GM19099 (cell line): ENCODE measurements around the gene CFAP46.

Experiments used
- POLR2A ChIP-seq: IDR thresholded peaks from 3 replicates; pipeline ENCODE4 v1.6.1; 2011; ENCODE audit warnings: low read depth; ENCODE audit not compliant: insufficient read length; ENCODE audit errors: extremely low read depth

CFAP46 gene

DNA sequence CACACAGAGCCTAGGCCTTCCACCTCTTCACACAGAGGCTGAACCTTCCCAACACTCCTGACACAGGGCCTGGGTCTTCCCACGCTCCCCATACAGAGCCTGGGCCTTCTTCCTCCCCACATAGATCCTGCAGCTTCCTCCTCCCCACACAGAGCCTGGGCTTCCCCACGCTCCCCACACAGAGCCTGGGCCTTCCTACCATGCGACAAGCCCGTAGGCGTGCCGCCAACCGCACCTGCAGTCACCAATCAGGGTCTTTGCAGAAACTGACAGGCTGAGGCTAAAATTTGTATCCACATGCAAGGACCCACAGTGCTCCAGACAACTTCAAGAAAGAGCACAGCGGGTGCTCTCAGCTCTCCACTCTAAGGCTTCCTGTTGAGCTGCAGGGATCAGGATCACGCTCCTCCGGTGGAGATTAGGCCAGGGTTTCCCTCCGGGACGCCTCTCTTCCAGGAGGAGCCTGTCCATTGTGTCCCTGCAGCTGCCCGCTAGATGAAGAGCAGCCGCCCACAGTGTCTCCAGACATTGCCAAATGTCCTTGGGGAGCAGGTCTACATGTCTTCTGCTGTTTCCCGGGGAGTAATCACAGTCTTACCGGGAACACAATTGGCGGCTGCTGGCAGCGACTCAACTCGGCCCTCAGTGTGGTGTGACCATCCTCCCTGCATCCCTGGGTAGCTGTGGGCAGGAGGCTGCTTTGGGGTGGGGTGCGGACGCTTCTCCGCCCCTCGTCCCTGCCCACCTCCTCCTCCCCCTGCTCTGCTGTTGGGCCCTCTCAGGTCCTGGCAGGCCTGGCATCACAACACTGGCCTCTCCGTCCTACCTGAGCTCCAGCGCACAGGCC is 9.7 kb downstream of the CFAP46 start:
- no peak for TF ChIP-seq POLR2A

DNA sequence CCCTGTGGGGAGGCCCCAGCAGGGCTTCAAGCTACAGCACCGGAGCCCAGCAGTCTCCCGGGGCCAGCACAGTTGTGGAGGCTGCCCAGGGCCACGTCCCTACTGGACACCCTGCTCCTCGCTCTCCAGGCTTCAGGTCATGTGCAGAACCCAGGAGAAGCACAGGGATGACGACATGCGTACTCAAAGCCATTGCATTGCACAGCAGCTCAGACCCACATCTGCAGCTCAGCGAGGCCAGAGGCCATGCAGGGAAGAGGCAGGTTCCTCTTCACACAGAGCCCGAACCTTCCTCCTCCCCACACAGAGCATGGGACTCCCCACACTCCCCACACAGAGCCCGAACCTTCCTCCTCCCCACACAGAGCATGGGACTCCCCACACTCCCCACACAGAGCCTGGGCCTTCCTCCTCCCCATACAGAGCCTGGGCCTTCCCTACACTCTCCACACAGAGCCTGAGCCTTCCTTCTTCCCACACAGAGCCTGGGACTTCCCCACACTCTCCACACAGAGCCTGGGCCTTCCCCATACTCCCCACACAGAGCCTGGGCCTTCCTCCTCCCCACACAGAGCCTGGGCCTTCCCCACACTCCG is 12.3 kb downstream of the CFAP46 start:
- no peak for TF ChIP-seq POLR2A

GRCh38 chr10:132929480-132929879 is 12.9 kb downstream of the CFAP46 start:
- TF ChIP-seq POLR2A = no peak

- TF ChIP-seq POLR2A = no peak
Observed at GRCh38 chr10:132928261-132928660, 14.1 kb downstream of the CFAP46 start.

- no peak for TF ChIP-seq POLR2A
Observed at GRCh38 chr10:132927824-132928223, 14.5 kb downstream of the CFAP46 start.

GRCh38 chr10:132926777-132927650 is 15.4 kb downstream of the CFAP46 start:
- no peak for TF ChIP-seq POLR2A

- TF ChIP-seq POLR2A = no peak
Observed at GRCh38 chr10:132926070-132926469, 16.3 kb downstream of the CFAP46 start.

DNA sequence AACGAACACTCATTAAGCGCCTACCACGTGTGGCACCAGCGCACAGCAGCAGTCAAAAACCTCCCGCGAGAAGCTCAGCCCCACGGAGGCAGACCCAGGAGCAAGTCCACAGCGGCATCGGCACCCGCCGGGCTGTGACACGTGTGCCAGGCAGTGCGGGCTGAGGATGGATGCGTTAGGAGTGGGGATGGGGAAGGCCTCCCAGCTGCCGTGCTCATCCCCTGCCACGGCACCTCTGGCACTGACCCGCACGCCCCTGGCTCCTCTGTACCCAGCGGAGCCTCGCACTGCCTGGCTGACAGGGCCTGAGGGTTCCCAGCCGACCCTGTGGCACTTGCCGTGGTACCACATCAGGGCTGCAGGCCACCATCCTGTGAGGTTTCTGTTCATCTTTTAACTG is 16.8 kb downstream of the CFAP46 start:
- TF ChIP-seq POLR2A = no peak

DNA sequence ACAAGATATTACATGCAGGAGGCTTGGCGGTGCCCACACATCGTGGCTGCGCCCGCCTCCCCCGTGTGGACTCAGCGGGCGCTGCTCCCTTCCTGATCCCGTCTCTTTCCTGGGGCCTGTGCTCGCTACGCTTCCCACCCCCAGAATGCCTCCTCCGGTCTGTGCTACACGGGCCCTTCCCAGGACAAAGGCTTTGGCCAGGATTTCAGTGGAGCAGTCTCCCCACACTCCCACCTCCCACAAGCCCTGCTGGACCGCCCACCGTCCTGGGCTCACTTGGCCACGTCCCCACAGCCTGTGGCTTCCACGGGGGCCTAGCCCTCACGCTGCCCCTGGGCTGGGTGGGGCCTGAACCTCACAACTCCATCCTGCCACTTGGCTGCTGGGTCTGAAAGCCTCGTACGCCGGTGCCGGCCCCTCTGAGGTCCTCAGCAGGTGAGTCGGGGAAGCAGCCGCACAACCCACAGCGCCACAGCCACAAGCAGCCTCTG is 17.3 kb downstream of the CFAP46 start:
- no peak for TF ChIP-seq POLR2A

DNA sequence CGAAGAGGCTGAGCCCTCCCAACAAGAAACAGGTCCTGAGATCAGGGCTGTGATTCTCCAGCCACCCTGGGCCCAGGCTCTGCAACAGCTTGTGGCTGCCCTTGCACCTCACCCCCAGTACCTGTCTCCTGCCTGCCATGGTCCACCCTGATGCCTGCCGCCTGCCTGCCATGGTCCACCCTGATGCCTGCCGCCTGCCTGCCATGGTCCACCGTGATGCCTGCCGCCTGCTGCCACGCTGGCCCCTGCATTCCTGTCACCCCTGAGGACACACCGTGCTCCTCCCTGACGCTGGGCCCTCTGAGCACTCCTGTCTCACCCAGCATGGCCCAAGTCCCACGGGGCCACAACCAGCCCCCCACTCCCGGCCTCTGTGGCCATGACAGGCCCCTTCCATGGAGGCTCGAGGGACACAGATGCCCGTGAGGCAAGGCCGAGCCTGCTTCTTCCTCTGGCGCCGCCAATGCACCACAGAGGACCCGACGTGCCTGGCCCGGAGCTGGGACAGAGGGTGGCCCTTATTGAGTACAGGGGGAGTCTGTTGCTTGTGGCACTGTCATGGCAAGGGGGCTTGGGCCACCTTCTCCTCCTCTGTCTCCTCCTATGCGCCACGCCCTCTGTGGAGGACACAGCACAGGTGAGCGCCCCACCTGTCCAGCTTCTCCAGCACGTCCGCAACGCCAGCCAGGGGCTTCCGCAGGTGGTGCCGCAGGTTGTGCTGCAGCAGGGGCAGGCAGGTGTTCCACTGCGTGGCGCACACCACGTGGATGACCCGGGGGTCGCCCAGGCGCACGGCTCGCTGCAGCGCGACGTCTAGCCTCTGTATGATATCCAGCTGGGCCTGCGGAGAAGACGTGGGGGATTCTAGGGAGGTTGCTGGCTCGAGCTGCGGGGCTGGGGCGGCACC is 18.1 kb downstream of the CFAP46 start:
- no peak for TF ChIP-seq POLR2A

DNA sequence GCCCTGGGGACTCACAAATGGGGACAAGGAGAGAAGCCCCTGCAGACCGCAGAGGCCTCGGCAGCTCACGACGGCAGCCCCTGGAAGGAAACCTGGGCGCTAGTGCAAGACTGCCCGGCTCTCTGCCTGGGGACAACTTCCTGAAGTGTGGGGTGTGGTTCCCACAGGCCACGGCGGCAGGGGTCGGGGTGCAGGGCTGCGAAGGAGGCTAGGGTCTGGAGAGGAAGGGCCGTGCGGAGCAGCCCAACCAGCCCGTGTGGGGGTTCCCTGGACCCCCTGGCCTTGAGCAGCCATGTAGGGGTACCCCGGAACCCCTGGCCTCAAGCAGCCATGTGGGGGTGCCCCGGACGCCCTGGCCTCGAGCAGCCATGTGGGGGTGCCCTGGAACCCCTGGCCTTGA is 19.5 kb downstream of the CFAP46 start:
- TF ChIP-seq POLR2A = no peak

DNA sequence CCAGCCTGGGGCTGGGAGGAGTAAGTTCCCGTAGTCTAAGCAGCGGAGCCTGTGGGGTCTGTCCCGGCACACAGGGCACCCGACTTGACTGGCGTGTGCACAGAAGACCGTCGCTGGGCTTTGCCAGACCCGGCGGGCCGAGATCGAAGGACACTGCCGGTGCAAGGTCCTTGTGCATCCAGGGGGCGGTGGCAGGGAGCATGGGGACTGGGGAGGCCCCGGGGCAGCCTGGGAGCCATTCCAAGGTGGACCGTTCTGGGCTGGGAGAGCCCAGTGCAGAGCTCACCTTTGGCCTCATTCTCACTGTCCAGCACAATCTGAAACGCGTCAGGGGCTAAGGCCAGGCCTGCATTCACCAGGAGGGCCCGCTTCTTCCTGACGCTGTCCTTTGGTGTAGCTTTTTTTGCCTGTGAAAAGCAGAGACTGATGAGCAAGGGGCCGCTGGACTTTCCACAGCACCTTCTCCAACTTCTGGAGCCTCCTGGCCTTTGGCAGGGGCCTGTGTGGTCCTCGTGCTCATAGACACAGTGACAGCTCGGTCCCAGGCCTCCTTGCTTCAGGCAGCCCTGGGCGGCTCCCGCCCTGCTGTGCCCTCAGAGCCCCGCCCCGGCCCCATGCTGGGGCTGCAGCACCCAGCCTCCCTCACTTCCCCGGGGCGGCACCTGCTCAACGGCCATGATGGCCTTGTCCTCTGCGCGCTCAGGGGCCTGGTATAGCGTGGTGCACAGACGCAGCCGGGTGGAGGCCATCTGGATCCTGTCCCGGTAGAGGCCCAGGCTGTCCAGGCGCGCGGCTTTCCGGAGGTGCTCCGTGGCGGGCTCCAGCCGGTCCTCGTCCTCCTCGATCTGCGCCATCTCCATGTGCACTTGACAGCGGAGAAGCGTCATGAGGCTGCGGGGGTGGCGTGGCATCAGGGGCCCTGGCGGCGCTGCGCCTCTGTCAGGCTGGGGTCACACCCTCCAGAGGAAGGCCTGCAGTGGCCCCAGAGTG is 20.3 kb downstream of the CFAP46 start:
- no peak for TF ChIP-seq POLR2A

- TF ChIP-seq POLR2A = no peak
Observed at GRCh38 chr10:132921086-132921485, 21.3 kb downstream of the CFAP46 start.
